HCT116 (cell line): Measurements from ENCODE around the gene SEMA3G. TPM values are rescaled to one million over a fixed set of nuclear protein-coding genes. Genes with fewer than 3 reads are reported as not detected.

Experiments
- ATAC-seq: fragments of 200-7000 bp; cut with Tn5 transposase; 2 replicates; pipeline ENCODE4 v1.9.1; 2020; ENCODE audit warnings: mild to moderate bottlenecking, moderate library complexity
- BruUV-seq: library from RNA; stranded (reverse); fragments of 400-500 nt; replicated peaks from 2 replicates; lab custom pipeline; 2021; lab: Mats Ljungman, UMichigan
- CTCF ChIA-PET: fragments of 300-600 bp; sonication (Branson Sonifier 250); formaldehyde crosslinking; loops from one replicate; lab custom pipeline; 2021; ENCODE audit warnings: antibody characterized with exemption; lab: Charles Lee
- POLR2A ChIA-PET: fragments of 300-600, 350-600 bp; sonication (Branson Sonifier 250); formaldehyde crosslinking; loops from one replicate; lab custom pipeline; 2021; ENCODE audit warnings: antibody characterized with exemption; lab: Charles Lee
- RAD21 ChIA-PET, 2 experiments: fragments of 300-600 bp; sonication (Branson Sonifier 250); formaldehyde crosslinking; loops; one replicate each; lab custom pipeline; 2023; ENCODE audit warnings: low total read pairs in 2 of 2; ENCODE audit not compliant: uncharacterized antibody in 2 of 2, unreplicated experiment in 2 of 2, low non-redundant PET in 1 of 2; lab: Charles Lee
- DNase-seq: peaks from one replicate; pipeline ENCODE4 v3.0.0-alpha.2; 2010; ENCODE audit warnings: low read depth, low spot score
- H2AFZ ChIP-seq: fragments of 200-600 bp; shearing (Covaris generic), sonication (generic); 2 replicates; pipeline ENCODE4 v1.6.1; 2017; ENCODE audit warnings: low read depth, mixed run types, mixed read lengths, antibody characterized with exemption, low read length; ENCODE audit not compliant: poor library complexity, severe bottlenecking
- H3K27ac ChIP-seq: 2 replicates; pipeline ENCODE4 v1.5.1; 2012; ENCODE audit warnings: low read depth, low read length
- H3K27me3 ChIP-seq: fragments of 200-600 bp; sonication (generic); 2 replicates; pipeline ENCODE4 v1.6.1; 2016; ENCODE audit warnings: mixed run types, low read length, mixed read lengths; ENCODE audit not compliant: insufficient read depth
- H3K36me3 ChIP-seq, 2 experiments: fragments of 200-500 bp in 1 of 2; fragments of 200-600 bp in 1 of 2; sonication (Bioruptor generic) in 1 of 2; sonication (generic) in 1 of 2; 2 replicates each; pipeline versions ENCODE4 v1.5.1 to v1.6.1; 2014 to 2016; ENCODE audit warnings: low read length in 2 of 2, inconsistent platforms in 1 of 2, mixed read lengths in 1 of 2, mixed run types in 1 of 2; ENCODE audit not compliant: insufficient read depth in 2 of 2, control insufficient read depth in 1 of 2
- H3K4me1 ChIP-seq, 2 experiments: fragments of 200-600 bp in 1 of 2; sonication (generic) in 1 of 2; 2 replicates each; pipeline versions ENCODE4 v1.5.1 to v1.6.1; 2012 to 2017; ENCODE audit warnings: low read length in 2 of 2, inconsistent platforms in 1 of 2, mild to moderate bottlenecking in 1 of 2, mixed read lengths in 1 of 2, mixed run types in 1 of 2, moderate library complexity in 1 of 2; ENCODE audit not compliant: insufficient read depth in 2 of 2, control insufficient read depth in 1 of 2
- H3K4me2 ChIP-seq: fragments of 200-600 bp; sonication (generic); 2 replicates; pipeline ENCODE4 v1.6.1; 2017; ENCODE audit warnings: mixed run types, low read length, mixed read lengths
- H3K4me3 ChIP-seq, 2 experiments: fragments of 200-600 bp in 1 of 2; sonication (generic) in 1 of 2; replicated peaks in 1 of 2; 2 replicates each; pipeline ENCODE4 v1.5.1; 2011 to 2016; ENCODE audit warnings: low read length in 2 of 2, control low read depth in 1 of 2, low read depth in 1 of 2, mild to moderate bottlenecking in 1 of 2, mixed read lengths in 1 of 2, mixed run types in 1 of 2
- H3K79me2 ChIP-seq: fragments of 200-600 bp; sonication (generic); 2 replicates; pipeline ENCODE4 v1.6.1; 2017; ENCODE audit warnings: mild to moderate bottlenecking, mixed run types, low read length, moderate library complexity, mixed read lengths; ENCODE audit not compliant: insufficient read depth
- H3K9ac ChIP-seq: fragments of 200-600 bp; sonication (generic); 2 replicates; pipeline ENCODE4 v1.6.1; 2016; ENCODE audit warnings: low read length, mixed read lengths
- H3K9me2 ChIP-seq: fragments of 200-600 bp; sonication (generic), shearing (Covaris generic); 2 replicates; pipeline ENCODE4 v1.6.1; 2017; ENCODE audit warnings: mixed run types, mild to moderate bottlenecking, moderate library complexity; ENCODE audit not compliant: insufficient read depth
- H3K9me3 ChIP-seq, 2 experiments: fragments of 200-500 bp in 1 of 2; fragments of 200-600 bp in 1 of 2; sonication (Bioruptor generic) in 1 of 2; sonication (generic) in 1 of 2; 2 replicates each; pipeline ENCODE4 v1.6.1; 2014 to 2017; ENCODE audit warnings: low read length in 2 of 2, mixed read lengths in 2 of 2, inconsistent platforms in 1 of 2, low read depth in 1 of 2, mild to moderate bottlenecking in 1 of 2, mixed run types in 1 of 2, moderate library complexity in 1 of 2; ENCODE audit not compliant: control insufficient read depth in 1 of 2, insufficient read depth in 1 of 2
- H4K20me1 ChIP-seq: fragments of 200-600 bp; sonication (generic), shearing (Covaris generic); 2 replicates; pipeline ENCODE4 v1.6.1; 2017; ENCODE audit warnings: mixed run types, mild to moderate bottlenecking, moderate library complexity; ENCODE audit not compliant: insufficient read depth
- ATF3 ChIP-seq: IDR thresholded peaks from 2 replicates; pipeline ENCODE4 v1.6.1; 2012
- CTCF ChIP-seq, 3 experiments: fragments of 200-600 bp in 1 of 3; sonication (generic) in 1 of 3; IDR thresholded peaks in 2 of 3; conservative IDR thresholded peaks in 1 of 3; 2 replicates each; pipeline ENCODE4 v1.5.1; 2012 to 2017; ENCODE audit warnings: low read depth in 2 of 3, low read length in 2 of 3, antibody characterized with exemption in 1 of 3, borderline replicate concordance in 1 of 3, control low read depth in 1 of 3, mild to moderate bottlenecking in 1 of 3, mixed read lengths in 1 of 3, mixed run types in 1 of 3, moderate library complexity in 1 of 3; ENCODE audit not compliant: insufficient read depth in 1 of 3
- ELF1 ChIP-seq: IDR thresholded peaks from 2 replicates; pipeline ENCODE4 v1.6.1; 2012; ENCODE audit warnings: low read depth, borderline replicate concordance
- EZH2 ChIP-seq: fragments of 200-600 bp; sonication (generic); IDR thresholded peaks from 2 replicates; pipeline ENCODE4 v1.6.1; 2017; ENCODE audit warnings: antibody characterized with exemption, mixed run types
- EZH2phosphoT487 ChIP-seq: fragments of 200-600 bp; IDR thresholded peaks from 2 replicates; pipeline ENCODE4 v1.6.1; 2018; ENCODE audit warnings: antibody characterized with exemption, borderline replicate concordance
- FOSL1 ChIP-seq: IDR thresholded peaks from 2 replicates; pipeline ENCODE4 v1.6.1; 2012; ENCODE audit warnings: low read depth
- MAX ChIP-seq: IDR thresholded peaks from 2 replicates; pipeline ENCODE4 v1.6.1; 2012
- RAD21 ChIP-seq: IDR thresholded peaks from 2 replicates; pipeline ENCODE4 v1.6.1; 2012; ENCODE audit warnings: low read depth, mild to moderate bottlenecking
- SP1 ChIP-seq: IDR thresholded peaks from 2 replicates; pipeline ENCODE4 v1.6.1; 2012; ENCODE audit warnings: low read depth
- TCF7L2 ChIP-seq: IDR thresholded peaks from 2 replicates; pipeline ENCODE4 v1.7.0; 2011; ENCODE audit warnings: borderline replicate concordance, inconsistent platforms; ENCODE audit not compliant: insufficient read depth, insufficient read length; ENCODE audit errors: extremely low read depth
- ZNF274 ChIP-seq: fragments of 200-500 bp; sonication (Bioruptor generic); IDR thresholded peaks from 2 replicates; pipeline ENCODE4 v1.6.1; 2014; ENCODE audit warnings: mild to moderate bottlenecking, low read depth, low read length, inconsistent platforms
- intact Hi-C: fragments of 100-400 bp; cut with micrococcal nuclease; formaldehyde crosslinking; loops from 2 replicates; pipeline ENCODE4 v1.10.0; 2022
- total RNA-seq: library from RNA; stranded (reverse); gene quantifications from one replicate; pipeline ENCODE4 v1.2.1, GENCODE V29; 2021; ENCODE audit not compliant: unreplicated experiment
- TF ChIP-seq, protein P1 (sequence below): IDR thresholded peaks from 2 replicates; pipeline ENCODE4 v1.6.1; 2012; ENCODE audit warnings: low read depth

SEMA3G gene
- total RNA-seq, 1 experiment from 2014 or later: 4.2 TPM

GRCh38 chr3:52456800-52457183, 11.9 kb upstream of the SEMA3G start:
- peaks cover 40% of the 10 kb centered on the region for H3K79me2 ChIP-seq
- DNase-seq (no peak), ATAC-seq (0 out of 2 replicates have a peak, but pooled peaks have one; percentile 4)
- H3K36me3 ChIP-seq: peaks cover 17 to 33% of the 10 kb centered on the region in 2 experiments
- no peaks in the 10 kb centered on the region for H3K9me3 ChIP-seq
- BruUV-seq: TSS peak; percentile 26
- H3K4me1 ChIP-seq: peaks cover 32 to 52% of the 10 kb centered on the region in 2 experiments
- TF ChIP-seq CTCF (IDR thresholded peaks at IDR 0.05 in 2 of 3, conservative IDR thresholded peaks at IDR 0.05 in 1 of 3; ENCODE audit: borderline replicate concordance in 1 of 3, insufficient read depth in 1 of 3, low read depth in 2 of 3, low read length in 2 of 3) (no peak), ATF3 (no peak), SP1 (no peak), ZNF274 (no peak), ELF1 (no peak), EZH2 (no peak), RAD21 (no peak), FOSL1 (no peak), TCF7L2 (no peak), MAX (no peak), EZH2phosphoT487 (no peak)
- TF ChIP-seq, protein P1, sequence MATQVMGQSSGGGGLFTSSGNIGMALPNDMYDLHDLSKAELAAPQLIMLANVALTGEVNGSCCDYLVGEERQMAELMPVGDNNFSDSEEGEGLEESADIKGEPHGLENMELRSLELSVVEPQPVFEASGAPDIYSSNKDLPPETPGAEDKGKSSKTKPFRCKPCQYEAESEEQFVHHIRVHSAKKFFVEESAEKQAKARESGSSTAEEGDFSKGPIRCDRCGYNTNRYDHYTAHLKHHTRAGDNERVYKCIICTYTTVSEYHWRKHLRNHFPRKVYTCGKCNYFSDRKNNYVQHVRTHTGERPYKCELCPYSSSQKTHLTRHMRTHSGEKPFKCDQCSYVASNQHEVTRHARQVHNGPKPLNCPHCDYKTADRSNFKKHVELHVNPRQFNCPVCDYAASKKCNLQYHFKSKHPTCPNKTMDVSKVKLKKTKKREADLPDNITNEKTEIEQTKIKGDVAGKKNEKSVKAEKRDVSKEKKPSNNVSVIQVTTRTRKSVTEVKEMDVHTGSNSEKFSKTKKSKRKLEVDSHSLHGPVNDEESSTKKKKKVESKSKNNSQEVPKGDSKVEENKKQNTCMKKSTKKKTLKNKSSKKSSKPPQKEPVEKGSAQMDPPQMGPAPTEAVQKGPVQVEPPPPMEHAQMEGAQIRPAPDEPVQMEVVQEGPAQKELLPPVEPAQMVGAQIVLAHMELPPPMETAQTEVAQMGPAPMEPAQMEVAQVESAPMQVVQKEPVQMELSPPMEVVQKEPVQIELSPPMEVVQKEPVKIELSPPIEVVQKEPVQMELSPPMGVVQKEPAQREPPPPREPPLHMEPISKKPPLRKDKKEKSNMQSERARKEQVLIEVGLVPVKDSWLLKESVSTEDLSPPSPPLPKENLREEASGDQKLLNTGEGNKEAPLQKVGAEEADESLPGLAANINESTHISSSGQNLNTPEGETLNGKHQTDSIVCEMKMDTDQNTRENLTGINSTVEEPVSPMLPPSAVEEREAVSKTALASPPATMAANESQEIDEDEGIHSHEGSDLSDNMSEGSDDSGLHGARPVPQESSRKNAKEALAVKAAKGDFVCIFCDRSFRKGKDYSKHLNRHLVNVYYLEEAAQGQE: no peak
- H3K27me3 ChIP-seq: no peaks in the 10 kb centered on the region
- peak overlapping the region; percentile 95 for H3K9ac ChIP-seq
- H3K4me3 ChIP-seq: peak overlapping the region; percentile 80 to 94
- CTCF ChIA-PET: no interaction called here
- no peaks in the 10 kb centered on the region for H3K9me2 ChIP-seq
- intact Hi-C loops: no loop called here
- POLR2A ChIA-PET: interaction anchor here (1.4 kb wide), 1 partner anchor 79 kb away, joined by 5 read pairs; the partner anchor contains the start of gene UQCC5
- H3K27ac ChIP-seq: peak overlapping the region; percentile 77
- RAD21 ChIA-PET: no interaction called here
- no peaks in the 10 kb centered on the region for H4K20me1 ChIP-seq
- peak overlapping the region; percentile 89 for H3K4me2 ChIP-seq
- H2AFZ ChIP-seq: no peak overlapping the region
